Peyer's patch (tissue), 4 donors: ENCODE data around the gene EPB41L4B.

Experiments used
- POLR2A ChIP-seq, 2 donors: fragments of 450-650 bp; IDR thresholded peaks; one replicate each; pipeline ENCODE4 v1.5.1; 2017; ENCODE audit warnings: antibody characterized with exemption in 2 of 2, mild to moderate bottlenecking in 2 of 2, moderate library complexity in 2 of 2
- TF ChIP-seq, protein P1 (sequence below), 6 experiments: fragments of 450-650 bp in 4 of 6; fragments of 200-600 bp in 2 of 6; sonication (generic) in 1 of 6; IDR thresholded peaks; one replicate each; pipeline ENCODE4 v1.5.1; 2017 to 2019; ENCODE audit warnings: antibody characterized with exemption in 6 of 6, mild to moderate bottlenecking in 3 of 6, moderate library complexity in 1 of 6

- TF ChIP-seq, protein P1, sequence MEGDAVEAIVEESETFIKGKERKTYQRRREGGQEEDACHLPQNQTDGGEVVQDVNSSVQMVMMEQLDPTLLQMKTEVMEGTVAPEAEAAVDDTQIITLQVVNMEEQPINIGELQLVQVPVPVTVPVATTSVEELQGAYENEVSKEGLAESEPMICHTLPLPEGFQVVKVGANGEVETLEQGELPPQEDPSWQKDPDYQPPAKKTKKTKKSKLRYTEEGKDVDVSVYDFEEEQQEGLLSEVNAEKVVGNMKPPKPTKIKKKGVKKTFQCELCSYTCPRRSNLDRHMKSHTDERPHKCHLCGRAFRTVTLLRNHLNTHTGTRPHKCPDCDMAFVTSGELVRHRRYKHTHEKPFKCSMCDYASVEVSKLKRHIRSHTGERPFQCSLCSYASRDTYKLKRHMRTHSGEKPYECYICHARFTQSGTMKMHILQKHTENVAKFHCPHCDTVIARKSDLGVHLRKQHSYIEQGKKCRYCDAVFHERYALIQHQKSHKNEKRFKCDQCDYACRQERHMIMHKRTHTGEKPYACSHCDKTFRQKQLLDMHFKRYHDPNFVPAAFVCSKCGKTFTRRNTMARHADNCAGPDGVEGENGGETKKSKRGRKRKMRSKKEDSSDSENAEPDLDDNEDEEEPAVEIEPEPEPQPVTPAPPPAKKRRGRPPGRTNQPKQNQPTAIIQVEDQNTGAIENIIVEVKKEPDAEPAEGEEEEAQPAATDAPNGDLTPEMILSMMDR (IDR thresholded peaks at IDR 0.05): no peak
- TF ChIP-seq POLR2A (IDR thresholded peaks at IDR 0.05): no peak
These were observed 64.5 kb downstream of the EPB41L4B start for GRCh38 chr9:109256336-109256735.
